Activated CD4-positive, CD25-positive, alpha-beta regulatory T cell treated with anti-CD3 and anti-CD28 coated beads, Interleukin-2, amount 50 U/mL, for 16 hours (primary cell): ENCODE results near the gene CYBA.

Experiments
- DNase-seq: peaks from one replicate; pipeline ENCODE4 v3.0.0-alpha.2; 2020; ENCODE audit warnings: low read depth, low spot score

Gene CYBA

GRCh38 chr16:88647178-88648070, 3.4 kb downstream of the CYBA start:
- no peak for DNase-seq

DNA sequence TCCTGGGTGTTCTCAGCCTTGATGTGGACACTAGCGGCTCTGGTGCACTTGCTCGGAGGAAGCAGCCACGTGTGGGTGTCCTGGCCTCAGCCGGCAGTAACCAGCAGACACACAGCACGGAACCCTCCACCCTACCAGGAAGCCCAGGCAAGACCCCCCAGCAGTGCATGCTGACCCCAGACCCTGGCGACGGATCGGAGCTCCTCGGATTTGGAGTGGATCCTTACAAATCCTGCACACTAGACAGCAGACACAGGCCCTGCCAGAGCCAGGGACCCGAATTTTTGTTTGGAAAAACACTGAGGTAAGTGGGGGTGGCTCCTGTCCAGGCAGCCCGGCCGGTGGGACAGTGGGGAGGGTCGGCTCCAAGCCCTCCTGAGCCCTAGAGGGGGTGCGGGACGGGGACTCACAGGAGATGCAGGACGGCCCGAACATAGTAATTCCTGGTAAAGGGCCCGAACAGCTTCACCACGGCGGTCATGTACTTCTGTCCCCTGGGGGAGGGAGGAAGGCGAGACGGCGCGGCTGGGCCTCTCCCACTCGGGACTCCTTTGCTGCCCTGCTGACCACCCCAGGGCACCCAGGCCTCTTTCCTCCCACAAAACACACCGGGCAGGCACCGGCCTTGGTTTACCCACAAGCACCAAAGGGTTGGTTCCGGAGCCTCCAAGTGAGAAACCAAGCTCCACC, 4.4 kb downstream of the CYBA start:
- no peak for DNase-seq

- no peak for DNase-seq
These were observed 4.9 kb downstream of the CYBA start for GRCh38 chr16:88645941-88646340.

DNA sequence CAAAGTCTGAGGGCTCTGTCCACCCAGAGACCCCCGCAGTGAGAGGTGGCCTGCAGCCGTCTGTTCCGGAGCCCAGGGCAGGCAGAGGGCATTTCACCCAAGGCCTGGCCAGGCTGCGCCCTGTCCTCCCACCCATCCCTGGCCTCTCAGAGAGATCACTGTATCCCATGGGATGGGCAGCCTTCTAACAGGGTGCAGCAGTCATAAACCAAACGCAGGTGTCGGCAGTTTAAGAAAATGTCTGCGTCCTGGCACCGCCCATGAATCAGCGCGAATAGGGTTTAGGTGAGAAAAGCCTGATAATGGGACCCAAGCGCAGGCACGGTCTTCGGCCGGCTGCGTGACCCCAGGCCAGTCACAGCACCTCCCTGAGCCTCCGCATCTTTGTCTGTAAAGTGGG, 5.4 kb downstream of the CYBA start:
- DNase-seq = no peak

DNA sequence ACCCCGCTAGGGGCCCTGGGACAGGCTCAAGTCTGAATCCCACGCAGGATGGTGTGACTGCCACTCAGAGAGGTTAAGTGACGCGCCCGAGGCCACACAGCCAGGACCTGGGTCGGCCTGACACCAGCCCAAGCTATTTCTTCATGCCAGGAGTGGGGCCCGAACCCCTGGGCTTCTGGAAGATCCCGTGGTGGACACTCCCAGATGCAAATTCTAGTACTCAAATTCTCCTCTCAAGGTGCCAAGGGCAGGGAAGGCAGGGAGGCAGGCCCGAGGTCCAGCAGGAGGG, 7.3 kb downstream of the CYBA start:
- DNase-seq = no peak

DNA sequence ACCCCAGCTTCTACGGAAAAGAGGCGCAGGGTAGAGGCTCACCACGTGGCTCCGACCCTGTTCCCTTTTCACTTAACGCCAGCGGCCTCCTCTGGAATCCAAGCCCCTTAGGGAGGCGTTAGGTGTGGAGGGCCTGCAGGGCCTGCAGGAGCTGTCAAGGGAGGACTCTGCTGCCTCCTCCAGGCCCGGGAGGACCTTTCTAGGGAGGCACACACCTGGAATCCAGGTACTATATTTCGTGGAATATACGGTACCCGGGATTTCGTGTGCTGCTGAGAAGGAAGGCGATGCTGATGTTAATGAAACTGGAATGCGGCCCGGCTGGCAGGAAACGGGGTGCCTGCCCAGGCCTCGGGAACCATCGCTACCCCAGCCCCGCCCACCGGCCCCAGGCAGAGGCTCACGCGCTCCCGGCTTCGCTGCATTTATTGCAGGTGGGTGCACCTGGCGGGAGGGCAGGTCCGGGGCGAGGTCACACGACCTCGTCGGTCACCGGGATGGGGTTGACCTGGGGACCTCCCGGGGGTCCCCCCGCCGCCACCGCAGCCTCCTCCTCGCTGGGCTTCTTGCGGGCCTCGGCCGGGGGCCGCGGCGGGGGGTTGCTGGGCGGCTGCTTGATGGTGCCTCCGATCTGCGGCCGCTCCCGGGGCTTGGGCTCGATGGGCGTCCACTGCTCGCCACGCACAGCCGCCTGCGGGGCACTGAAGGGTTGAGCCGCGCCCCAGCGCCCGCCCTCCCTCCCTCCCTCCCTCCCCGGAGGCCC, 7.8 kb downstream of the CYBA start:
- no peak for DNase-seq

GRCh38 chr16:88640498-88641247, 10.2 kb downstream of the CYBA start:
- DNase-seq = no peak

GRCh38 chr16:88640039-88640495, 10.8 kb downstream of the CYBA start:
- DNase-seq = no peak

DNA sequence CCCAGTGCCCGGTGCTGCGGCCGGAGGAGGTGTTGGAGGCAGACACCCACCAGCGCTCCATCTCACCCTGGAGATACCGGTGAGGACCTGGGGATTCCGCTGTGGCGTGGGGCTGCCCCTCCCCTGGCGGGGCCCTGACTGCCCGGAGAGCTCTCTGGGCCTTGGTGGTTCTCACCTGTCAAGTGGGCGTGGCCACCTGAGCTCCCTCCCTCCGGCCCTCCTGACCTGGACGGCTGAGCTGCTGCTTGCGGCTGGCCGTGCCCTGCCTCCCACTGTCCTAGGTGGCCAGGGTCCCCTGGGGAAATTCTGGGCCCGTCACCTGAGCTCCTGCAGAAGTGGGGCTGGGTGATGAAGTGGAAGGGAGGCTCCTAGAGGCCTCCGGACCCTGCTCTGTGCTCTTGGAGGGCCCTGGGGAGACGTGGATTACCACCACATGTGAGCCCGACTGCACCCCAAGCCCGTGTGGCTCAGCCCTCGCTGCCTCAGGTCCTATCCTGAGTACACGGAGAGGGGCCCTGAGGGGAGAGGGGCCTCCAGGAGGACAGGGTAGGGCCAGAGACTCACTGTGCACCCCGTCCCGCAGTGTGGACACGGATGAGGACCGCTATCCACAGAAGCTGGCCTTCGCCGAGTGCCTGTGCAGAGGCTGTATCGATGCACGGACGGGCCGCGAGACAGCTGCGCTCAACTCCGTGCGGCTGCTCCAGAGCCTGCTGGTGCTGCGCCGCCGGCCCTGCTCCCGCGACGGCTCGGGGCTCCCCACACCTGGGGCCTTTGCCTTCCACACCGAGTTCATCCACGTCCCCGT, 11.4 kb downstream of the CYBA start:
- DNase-seq = no peak

- no peak for DNase-seq
These were observed 12.3 kb downstream of the CYBA start, which contains the start of gene IL17C for GRCh38 chr16:88638323-88639230. TSS of gene IL17C (plus strand) at chr16:88638572. CDS start at chr16:88638642, 70 bp downstream.

DNA sequence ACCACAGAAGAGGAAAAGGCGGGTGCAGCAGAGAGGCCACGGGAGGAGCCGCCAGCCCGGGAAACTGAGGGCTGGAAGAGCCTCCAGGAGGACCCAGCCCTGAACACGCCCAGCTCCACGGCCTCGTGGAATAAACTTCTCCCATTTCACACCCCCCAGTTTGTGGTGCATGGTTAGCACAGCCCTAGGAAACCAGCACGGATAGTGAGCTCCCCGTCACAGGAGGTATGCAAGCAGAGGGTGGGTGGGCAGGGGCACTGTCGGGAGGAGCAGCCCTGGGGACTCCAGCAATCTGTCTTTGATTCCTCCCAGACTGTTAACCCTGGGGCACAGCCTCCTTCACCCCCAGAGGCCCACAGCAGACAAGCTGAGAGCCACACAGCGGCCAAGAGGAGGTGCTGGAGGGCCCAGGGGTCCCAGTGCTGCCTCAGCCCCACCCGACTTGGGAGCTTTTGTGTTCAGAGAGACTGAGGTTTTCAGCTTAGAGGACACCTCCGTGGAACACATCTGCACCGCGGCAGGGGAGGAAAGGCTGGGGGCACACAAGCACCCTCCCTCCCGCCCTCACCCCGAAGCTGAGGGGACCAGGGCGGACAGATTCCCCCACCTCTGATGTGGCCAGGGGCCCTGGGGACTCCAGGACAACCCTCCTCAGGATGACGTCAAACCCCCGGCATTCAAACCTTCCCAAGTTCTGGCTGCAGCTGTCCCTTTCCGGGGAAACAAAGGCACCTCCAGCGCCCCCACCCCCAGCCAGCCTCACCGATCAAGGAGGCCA, 14.2 kb downstream of the CYBA start:
- DNase-seq = no peak

- no peak for DNase-seq
These were observed 15.1 kb downstream of the CYBA start for GRCh38 chr16:88635671-88636319.

GRCh38 chr16:88634994-88635670, 15.7 kb downstream of the CYBA start:
- no peak for DNase-seq

DNA sequence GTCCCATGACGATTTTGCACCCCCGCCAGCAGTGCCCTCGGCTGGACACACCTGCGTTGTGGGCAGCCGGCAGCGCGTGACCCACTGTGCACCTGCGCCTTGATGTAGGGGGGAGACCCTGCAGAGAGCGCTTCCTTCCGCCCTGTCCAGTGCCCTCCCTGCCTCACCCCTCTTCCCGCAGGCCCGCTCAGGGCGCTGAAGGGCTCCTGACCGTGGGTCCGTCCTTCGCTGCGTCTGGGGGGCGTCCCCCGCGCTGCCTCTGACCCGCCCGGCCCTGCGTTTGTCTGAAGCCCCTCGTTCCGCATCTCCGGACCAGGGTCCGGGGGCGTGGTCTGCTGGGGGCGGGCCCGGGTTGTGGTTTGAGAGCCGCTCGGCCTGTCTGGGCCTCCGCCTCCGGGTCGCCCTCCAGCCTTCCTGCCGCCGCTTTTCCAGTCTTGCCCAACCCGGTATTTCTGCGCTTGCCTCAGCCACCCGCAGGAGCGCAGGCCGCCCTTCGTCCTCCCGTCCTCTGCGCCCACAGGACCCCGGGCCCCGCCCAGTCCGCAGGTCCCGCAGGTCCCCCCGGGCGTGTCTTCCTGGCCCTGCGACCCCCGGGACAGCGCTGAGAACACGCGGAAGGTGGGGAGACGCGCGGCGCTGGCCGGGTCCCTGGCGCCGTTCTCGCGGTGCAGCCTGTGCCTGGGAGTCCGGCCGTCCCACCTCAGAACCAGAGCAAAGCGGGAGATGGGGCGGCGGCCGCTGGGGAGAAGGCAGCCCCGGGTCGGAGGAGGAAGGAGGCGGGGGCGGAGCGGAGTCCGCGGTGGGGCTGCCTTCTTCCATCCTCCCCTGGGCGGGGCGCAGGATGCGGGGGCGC, 16.5 kb downstream of the CYBA start:
- DNase-seq = no peak

DNA sequence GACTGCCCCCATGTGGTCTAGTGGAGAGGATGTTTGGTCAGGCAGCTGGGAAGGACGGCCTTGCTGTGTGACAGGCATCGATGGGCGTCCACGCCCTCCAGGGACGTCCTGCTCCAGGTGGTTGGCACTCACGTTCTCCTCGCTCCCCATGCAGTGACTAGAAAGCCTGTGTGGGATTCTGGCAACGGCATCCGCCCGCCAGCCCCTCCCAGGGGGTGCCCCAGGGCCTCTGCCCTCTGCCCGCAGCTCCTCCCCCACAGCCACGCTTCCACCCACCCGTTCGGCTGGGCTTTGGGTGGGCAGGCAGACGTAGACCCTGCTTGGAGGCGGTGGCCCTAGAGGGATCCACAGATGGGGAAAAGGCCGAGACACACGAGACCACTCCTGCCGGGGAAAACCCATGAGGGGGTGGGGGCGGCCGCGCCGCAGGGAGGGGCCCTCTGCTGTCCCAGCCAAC, 17.1 kb downstream of the CYBA start:
- DNase-seq = no peak

- DNase-seq = no peak
These were observed 18.3 kb downstream of the CYBA start for GRCh38 chr16:88632587-88632930.
